SJCRH30 (cell line): Measurements from ENCODE around the gene ACCSL. TPM values are rescaled to one million over a fixed set of nuclear protein-coding genes. Genes with fewer than 3 reads are reported as not detected.

ENCODE experiments used
- DNase-seq, 2 experiments: peaks; one replicate each; pipeline ENCODE4 v3.0.0-alpha.2; 2015 to 2020
- H3K27ac ChIP-seq: fragments of 250-450 bp; sonication (Bioruptor Pico); 2 replicates; pipeline ENCODE4 v1.5.1; 2020; ENCODE audit warnings: mild to moderate bottlenecking, moderate library complexity
- H3K27me3 ChIP-seq: fragments of 250-450 bp; sonication (Bioruptor Pico); 2 replicates; pipeline ENCODE4 v1.5.1; 2020; ENCODE audit warnings: mild to moderate bottlenecking, moderate library complexity
- H3K36me3 ChIP-seq: fragments of 250-450 bp; sonication (Bioruptor Pico); 2 replicates; pipeline ENCODE4 v1.5.1; 2020; ENCODE audit warnings: mild to moderate bottlenecking, moderate library complexity
- H3K4me1 ChIP-seq: fragments of 250-450 bp; sonication (Bioruptor Pico); 2 replicates; pipeline ENCODE4 v1.5.1; 2020; ENCODE audit warnings: mild to moderate bottlenecking, moderate library complexity
- H3K4me3 ChIP-seq: fragments of 250-450 bp; sonication (Bioruptor Pico); 2 replicates; pipeline ENCODE4 v1.5.1; 2020; ENCODE audit warnings: mild to moderate bottlenecking, moderate library complexity
- H3K9me3 ChIP-seq: fragments of 250-450 bp; sonication (Bioruptor Pico); replicated peaks from 2 replicates; pipeline ENCODE4 v1.5.1; 2020; ENCODE audit warnings: mild to moderate bottlenecking, moderate library complexity
- total RNA-seq: library from RNA; depleted of rRNA; stranded (reverse); fragments of >200 nt; shearing (Covaris generic); gene quantifications from 2 replicates; pipeline ENCODE4 v1.2.3, GENCODE V29; 2014

ACCSL gene
- total RNA-seq, 1 experiment from 2014 or later, result not detected

DNA sequence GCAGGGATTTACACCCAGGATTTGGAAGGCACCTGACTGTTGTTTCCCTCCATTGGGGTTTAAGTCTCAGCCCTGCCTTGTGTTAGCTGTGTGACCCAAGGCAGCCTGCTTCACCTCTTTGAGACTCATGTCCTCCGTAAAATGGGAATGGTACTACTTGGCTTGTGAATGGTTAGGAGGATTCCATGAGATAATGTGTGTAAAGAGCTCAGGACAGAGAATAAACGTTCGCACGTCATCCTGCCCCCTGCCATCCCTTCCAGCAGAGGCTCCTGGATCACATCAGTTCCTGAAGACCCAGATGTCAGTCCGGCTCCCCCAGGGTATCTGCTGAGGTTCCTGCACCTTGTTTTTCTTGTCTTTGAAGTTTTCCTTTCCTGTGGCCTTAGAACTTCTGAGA is 16.8 kb upstream of the ACCSL start:
- Histone ChIP-seq H3K27ac (no peak overlapping the region), H3K9me3 (no peaks in the 10 kb centered on the region), H3K4me3 (no peak overlapping the region), H3K27me3 (0 out of 2 replicates have a peak, but pooled peaks cover 3% of the 10 kb centered on the region), H3K4me1 (peaks cover 4% of the 10 kb centered on the region; the same call in 1 of the 2 replicates), H3K36me3 (no peaks in the 10 kb centered on the region)
- DNase-seq, result no peak

DNA sequence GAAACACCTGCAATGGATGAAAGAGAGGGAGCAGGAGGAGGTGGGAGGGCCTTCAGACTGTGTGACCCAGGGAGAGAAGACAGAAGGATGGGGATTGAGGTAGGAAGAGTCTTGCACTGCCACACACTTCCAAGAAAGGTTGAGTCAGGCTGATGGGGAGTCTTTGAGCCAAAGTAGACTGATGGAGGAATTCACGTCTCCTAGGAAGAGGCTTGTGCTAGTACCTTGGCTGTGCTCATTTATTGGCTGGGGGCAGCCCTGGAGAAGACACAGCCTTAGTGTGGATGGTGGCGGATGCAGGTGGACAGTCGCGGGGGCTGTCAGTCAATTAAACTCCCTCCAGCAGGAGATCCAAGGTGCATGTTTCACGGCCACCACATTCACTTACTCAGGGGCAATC is 16.2 kb upstream of the ACCSL start:
- no peak for DNase-seq
- Histone ChIP-seq H3K27ac (no peak overlapping the region), H3K9me3 (no peaks in the 10 kb centered on the region)

DNA sequence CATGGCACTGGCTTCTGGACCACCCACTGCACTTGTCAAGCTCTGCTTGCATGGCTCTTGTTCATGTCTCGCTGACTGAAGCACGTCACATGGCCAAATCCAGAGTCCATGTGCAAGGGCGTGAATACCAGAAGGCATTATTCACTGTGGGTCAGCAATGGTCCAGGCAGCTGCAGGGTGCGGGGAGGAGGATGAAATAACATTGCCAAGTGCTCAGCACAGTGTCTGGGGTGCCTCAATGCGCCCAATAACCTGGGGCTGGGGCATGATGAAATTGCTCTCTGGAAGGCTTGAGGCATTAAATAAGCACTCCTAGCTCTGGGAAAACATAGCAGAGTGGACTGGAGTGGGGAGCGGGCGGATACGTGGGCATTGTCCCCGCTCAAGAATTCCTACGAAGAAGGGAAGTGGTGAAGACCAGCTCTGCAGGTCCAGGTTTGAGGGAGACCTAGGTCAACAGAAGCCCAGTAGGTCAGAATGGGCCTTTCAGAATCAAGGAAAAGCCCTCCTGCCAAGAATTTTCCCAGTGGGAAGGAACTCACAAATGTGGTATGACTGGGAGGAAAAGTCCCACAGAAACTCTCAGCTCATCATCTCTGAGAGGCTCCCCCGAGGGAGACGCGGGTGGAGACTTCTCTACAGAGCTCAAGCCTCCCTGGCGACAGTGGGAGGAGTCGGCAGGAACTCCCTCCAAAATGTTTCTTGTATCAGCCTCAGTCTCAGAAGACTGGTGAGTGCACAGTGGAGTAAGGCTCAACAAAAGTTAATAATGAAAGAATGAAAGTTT is 15.3 kb upstream of the ACCSL start:
- Histone ChIP-seq H3K9me3 (no peaks in the 10 kb centered on the region), H3K4me1 (peaks cover 4% of the 10 kb centered on the region; the same call in 1 of the 2 replicates), H3K27me3 (0 out of 2 replicates have a peak, but pooled peaks cover 3% of the 10 kb centered on the region), H3K4me3 (no peak overlapping the region), H3K36me3 (no peaks in the 10 kb centered on the region), H3K27ac (no peak overlapping the region)
- no peak for DNase-seq

More for the DNA sequence above, 16.2 kb upstream of the ACCSL start:
- Histone ChIP-seq H3K36me3 (no peaks in the 10 kb centered on the region), H3K4me3 (no peak overlapping the region), H3K4me1 (peaks cover 4% of the 10 kb centered on the region; the same call in 1 of the 2 replicates), H3K27me3 (0 out of 2 replicates have a peak, but pooled peaks cover 3% of the 10 kb centered on the region)

DNA sequence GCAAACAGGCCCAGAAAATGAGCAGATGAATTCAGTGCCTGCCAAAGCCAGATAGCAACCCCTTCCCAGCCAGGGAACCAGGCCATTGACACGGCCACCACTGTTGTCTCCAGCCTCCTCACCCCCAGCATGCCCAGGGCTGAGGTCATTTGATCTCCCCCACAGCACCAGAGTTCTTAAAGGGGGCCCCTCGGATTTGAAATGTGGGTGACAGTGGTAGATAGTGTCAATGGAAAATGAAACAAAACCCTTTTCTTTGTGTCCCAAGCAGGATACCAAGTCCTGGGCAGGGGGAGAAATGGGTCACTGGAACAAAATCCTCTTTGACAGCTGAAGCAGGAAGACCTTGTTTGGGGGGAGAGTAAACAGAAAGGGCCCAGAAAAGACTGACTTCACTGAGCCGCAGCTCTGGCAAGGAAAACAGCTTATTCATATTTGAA is 14.3 kb upstream of the ACCSL start:
- no peak overlapping the region for H3K4me3 ChIP-seq
- H3K27me3 ChIP-seq, result 0 out of 2 replicates have a peak, but pooled peaks cover 3% of the 10 kb centered on the region
- no peak overlapping the region for H3K27ac ChIP-seq
- DNase-seq, result no peak
- no peaks in the 10 kb centered on the region for H3K9me3 ChIP-seq
- H3K36me3 ChIP-seq, result no peaks in the 10 kb centered on the region
- peaks cover 4% of the 10 kb centered on the region; the same call in 1 of the 2 replicates for H3K4me1 ChIP-seq

DNA sequence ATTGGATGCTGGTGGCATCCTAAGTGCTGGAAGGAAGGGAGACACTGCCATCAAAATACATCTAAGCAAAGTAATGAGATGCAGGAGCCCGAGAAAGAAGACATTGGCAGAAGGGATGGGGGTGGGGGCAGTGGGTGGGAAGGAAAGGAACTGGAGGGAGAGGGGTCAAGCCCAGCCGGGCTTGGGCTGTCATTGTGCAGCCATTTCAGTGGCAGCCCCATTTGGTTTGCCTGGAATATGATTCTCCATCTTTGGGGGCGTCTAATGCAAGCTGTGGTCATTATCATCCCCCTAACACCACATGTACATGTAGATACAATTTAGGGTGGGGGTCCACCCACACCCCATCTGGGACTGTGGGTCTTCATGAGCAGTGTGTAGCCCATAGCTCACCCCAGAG is 13.9 kb upstream of the ACCSL start:
- H3K9me3 ChIP-seq, result no peaks in the 10 kb centered on the region
- no peak overlapping the region for H3K27ac ChIP-seq
- DNase-seq, result no peak
- peaks cover 4% of the 10 kb centered on the region; the same call in 1 of the 2 replicates for H3K4me1 ChIP-seq
- H3K36me3 ChIP-seq, result no peaks in the 10 kb centered on the region
- no peak overlapping the region for H3K4me3 ChIP-seq
- H3K27me3 ChIP-seq, result 0 out of 2 replicates have a peak, but pooled peaks cover 3% of the 10 kb centered on the region

DNA sequence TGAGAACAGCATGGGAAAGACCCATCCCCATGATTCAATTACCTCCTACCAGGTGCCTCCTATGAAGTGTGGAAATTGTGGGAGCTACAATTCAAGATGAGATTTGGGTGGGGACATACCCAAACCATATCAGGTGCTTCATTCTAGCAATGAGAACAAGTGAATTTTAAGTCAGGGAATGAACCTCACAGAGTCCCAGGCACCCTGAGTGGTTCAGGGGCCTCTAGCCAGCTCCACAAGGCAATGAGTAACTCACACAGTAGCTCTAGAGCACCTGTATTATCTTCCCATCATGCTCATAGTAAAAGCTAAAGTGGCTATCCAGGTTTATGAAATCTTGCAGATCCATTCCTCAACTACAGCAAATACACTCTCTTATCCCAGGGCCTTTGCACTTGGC is 13.1 kb upstream of the ACCSL start:
- Histone ChIP-seq H3K9me3 (no peaks in the 10 kb centered on the region), H3K36me3 (no peaks in the 10 kb centered on the region), H3K27ac (no peak overlapping the region), H3K27me3 (0 out of 2 replicates have a peak, but pooled peaks cover 3% of the 10 kb centered on the region), H3K4me1 (peaks cover 4% of the 10 kb centered on the region; the same call in 1 of the 2 replicates), H3K4me3 (no peak overlapping the region)
- DNase-seq, result no peak

DNA sequence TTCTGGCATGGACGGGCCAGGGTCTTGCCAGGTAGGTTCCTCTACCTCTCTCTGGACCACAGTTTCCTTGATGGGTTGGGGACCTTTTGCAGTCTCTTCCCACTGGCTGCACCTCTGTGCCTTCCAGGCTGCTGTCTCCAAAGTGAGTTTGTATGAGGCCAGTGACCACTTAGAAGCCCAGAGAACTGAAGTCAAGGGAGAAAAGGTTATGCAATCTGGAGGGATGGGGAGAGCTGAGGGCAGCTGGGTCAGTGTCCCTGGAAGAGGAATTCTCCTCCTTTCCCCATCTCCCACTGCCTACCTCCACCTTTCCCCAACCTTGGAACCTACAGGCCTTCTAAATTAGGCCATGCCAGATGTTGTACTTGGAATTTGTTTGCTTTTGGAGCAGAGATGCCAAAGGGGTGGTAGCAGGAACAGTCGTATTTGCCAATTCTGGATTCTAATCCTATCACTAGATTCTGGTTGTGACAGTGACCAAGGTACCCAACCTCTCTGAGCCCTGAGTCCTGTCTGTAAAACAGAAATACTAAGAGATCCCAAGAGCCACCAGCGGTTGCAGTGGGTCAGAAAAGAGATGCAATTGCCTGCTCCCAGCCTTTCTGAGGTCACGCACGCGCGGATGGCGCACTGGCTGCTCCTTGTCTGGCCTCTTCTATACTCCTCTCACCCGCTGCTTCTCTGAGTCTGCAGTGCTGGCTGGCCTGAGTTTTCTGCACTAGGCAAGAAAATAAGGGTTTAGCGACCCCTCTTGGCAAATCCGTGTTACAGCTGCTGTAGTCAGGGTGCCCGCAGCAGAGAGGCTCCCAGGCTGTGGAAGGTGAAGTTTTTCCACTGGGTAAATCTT is 10.7 kb upstream of the ACCSL start:
- H3K27me3 ChIP-seq, result 0 out of 2 replicates have a peak, but pooled peaks cover 3% of the 10 kb centered on the region
- no peak overlapping the region for H3K27ac ChIP-seq
- no peak overlapping the region for H3K4me3 ChIP-seq
- peaks cover 9% of the 10 kb centered on the region for H3K9me3 ChIP-seq
- no peaks in the 10 kb centered on the region for H3K36me3 ChIP-seq
- peak; percentile 82 to 88 for DNase-seq
- no peaks in the 10 kb centered on the region for H3K4me1 ChIP-seq

DNA sequence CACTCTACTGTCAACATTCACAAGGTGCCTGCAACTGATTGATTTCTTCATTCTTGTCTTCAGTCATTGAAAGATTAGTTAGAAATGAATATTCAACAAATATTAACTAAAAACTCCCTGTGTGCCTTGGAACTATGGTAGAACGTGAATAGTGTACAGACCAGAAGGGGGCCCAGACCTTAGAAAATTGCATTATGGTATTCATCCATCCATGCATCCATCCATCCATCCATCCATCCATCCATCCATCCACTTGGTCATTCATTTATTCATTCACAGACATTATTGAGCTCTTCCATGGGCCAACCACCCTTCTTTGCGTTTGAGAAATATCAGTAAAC is 10.2 kb upstream of the ACCSL start:
- DNase-seq, result no peak
- no peak overlapping the region for H3K4me3 ChIP-seq
- H3K27ac ChIP-seq, result no peak overlapping the region
- H3K4me1 ChIP-seq, result no peaks in the 10 kb centered on the region
- 0 out of 2 replicates have a peak, but pooled peaks cover 3% of the 10 kb centered on the region for H3K27me3 ChIP-seq
- H3K36me3 ChIP-seq, result no peaks in the 10 kb centered on the region
- H3K9me3 ChIP-seq, result peaks cover 9% of the 10 kb centered on the region

DNA sequence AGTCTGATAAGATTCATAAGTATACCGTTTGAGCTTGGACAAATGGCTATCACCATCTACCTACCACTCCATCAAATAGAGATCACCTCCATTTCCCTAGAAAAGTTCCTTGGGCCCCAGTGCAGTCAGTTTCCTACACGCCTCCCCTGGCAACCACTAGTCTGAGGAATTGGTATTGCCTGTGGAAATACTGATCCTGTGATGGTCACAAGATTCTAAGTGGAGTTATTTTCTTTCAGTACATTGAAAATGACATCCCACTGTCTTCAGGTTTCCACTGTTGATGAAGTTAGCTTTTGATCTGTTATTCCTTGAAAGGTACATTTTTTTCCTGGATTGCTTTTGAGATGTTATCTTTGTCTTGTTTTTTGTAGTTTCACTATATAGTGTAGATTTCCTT is 4.6 kb upstream of the ACCSL start:
- Histone ChIP-seq H3K27me3 (peaks cover 3% of the 10 kb centered on the region; the same call in 1 of the 2 replicates), H3K27ac (no peak overlapping the region), H3K4me1 (peaks cover 5% of the 10 kb centered on the region), H3K9me3 (peaks cover 9% of the 10 kb centered on the region), H3K36me3 (no peaks in the 10 kb centered on the region), H3K4me3 (no peak overlapping the region)
- DNase-seq, result no peak

DNA sequence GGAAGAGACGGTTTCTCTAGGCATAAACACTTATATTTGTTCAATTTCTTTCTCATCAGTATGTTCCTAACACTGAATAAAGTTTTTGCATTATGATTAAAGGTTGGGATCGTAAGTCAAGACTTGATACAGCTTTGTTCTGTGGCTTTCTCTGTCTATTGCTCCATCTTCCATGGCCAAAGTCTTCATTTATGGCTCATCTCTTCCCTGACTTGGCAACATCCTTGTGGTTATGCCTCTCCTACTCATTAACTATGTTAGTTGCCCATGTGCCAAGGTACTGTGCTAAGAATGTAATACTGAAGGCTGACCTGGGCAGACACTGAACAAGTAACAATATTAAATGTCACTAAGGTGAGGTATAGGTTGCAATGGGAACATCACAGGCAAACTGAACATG is 1.6 kb upstream of the ACCSL start:
- Histone ChIP-seq H3K36me3 (no peaks in the 10 kb centered on the region), H3K27ac (no peak overlapping the region), H3K4me1 (peaks cover 5% of the 10 kb centered on the region), H3K4me3 (no peak overlapping the region), H3K27me3 (peaks cover 3% of the 10 kb centered on the region; the same call in 1 of the 2 replicates), H3K9me3 (peaks cover 4% of the 10 kb centered on the region)
- DNase-seq, result no peak

DNA sequence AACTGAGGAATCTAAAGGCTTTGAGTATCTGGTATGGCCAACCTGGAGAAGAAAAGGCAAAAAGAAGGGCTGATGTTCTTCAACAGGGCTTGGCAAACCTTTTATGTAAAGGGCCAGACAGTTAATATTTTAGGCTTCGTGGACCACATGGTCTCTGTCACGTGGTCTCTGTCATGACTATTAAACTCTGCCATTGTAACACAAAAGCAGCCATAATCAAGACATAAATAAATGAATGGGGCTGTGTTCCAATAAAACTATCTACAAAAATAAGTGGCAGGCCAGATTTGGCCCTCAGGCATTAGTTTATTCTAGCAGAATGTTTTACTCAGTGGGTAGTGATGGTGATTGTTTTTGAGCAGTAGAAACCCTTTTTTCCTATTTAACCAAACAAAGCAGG is 483 bp upstream of the ACCSL start:
- H3K27me3 ChIP-seq, result peaks cover 3% of the 10 kb centered on the region; the same call in 1 of the 2 replicates
- peaks cover 5% of the 10 kb centered on the region for H3K4me1 ChIP-seq
- no peak for DNase-seq
- no peaks in the 10 kb centered on the region for H3K36me3 ChIP-seq
- no peak overlapping the region for H3K27ac ChIP-seq
- H3K4me3 ChIP-seq, result no peak overlapping the region
- H3K9me3 ChIP-seq, result no peaks in the 10 kb centered on the region

DNA sequence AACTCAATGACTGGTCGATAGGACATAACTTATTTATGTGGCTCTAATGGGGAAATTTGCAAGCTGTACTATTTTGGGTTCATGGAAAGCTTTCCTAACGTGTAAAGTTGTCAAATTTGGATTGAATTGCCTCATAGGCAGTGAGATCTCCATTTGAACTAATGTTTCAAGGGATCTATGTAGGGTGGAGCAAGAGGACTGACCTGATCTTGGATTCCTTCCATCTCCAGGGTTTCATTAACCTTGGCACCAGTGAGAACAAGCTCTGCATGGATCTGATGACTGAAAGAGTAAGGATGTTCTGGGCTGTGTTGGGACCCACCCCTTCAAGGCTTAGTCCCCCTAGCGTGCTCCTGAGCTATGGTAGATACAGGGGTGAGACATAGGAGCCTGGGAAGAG is 2.1 kb downstream of the ACCSL start:
- DNase-seq, result no peak

DNA sequence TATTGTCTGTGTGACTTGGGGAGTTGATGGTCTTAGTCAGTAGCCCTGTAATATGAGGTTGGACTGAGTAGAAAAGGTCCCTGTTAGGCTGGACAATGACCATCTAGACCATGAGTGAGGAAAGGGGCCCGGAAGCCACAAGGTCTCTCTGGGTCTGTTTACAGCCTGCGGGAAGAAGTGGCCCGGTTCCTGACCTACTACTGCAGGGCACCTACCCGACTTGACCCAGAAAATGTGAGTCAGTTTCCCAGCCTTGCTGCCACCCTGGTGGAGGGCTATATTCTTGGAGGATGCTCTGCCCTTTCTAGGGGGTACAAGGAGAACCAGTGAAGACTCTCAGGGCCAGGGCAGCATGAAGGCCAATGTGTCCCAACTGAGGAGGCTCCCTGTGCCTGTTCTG is 3.4 kb downstream of the ACCSL start:
- H3K4me3 ChIP-seq, result no peak overlapping the region
- no peaks in the 10 kb centered on the region for H3K36me3 ChIP-seq
- H3K4me1 ChIP-seq, result peaks cover 5% of the 10 kb centered on the region
- DNase-seq, result no peak
- no peak overlapping the region for H3K27ac ChIP-seq
- H3K9me3 ChIP-seq, result no peaks in the 10 kb centered on the region
- H3K27me3 ChIP-seq, result peaks cover 2% of the 10 kb centered on the region; the same call in 1 of the 2 replicates

More for the DNA sequence above, 2.1 kb downstream of the ACCSL start:
- no peak overlapping the region for H3K27ac ChIP-seq
- no peak overlapping the region for H3K4me3 ChIP-seq
- no peaks in the 10 kb centered on the region for H3K36me3 ChIP-seq
- no peaks in the 10 kb centered on the region for H3K9me3 ChIP-seq
- H3K27me3 ChIP-seq, result peaks cover 3% of the 10 kb centered on the region; the same call in 1 of the 2 replicates
- H3K4me1 ChIP-seq, result peaks cover 5% of the 10 kb centered on the region

DNA sequence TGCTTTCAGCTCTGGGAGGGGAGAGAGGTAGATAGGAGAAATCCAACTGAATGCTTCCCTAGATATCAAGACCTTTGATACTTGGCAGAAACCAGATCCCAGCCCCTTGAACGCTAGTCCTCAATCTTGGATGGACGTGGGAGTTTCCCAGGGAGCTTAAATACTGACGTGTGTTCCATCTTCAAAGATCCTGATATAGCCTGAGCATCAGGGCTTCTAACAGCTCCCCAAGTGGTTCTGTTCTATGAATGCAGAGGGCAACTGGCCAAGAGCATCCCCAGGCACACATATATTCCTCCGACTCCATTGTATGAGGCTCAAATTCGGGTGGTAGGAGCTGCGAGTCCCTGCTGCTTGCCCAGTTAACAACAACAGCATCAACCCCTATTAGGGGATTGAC is 9.6 kb downstream of the ACCSL start:
- H3K36me3 ChIP-seq, result no peaks in the 10 kb centered on the region
- H3K9me3 ChIP-seq, result no peaks in the 10 kb centered on the region
- no peak for DNase-seq
- no peak overlapping the region for H3K27ac ChIP-seq
- H3K27me3 ChIP-seq, result no peaks in the 10 kb centered on the region; the same call in none of the 2 replicates
- H3K4me1 ChIP-seq, result no peaks in the 10 kb centered on the region
- no peak overlapping the region for H3K4me3 ChIP-seq

DNA sequence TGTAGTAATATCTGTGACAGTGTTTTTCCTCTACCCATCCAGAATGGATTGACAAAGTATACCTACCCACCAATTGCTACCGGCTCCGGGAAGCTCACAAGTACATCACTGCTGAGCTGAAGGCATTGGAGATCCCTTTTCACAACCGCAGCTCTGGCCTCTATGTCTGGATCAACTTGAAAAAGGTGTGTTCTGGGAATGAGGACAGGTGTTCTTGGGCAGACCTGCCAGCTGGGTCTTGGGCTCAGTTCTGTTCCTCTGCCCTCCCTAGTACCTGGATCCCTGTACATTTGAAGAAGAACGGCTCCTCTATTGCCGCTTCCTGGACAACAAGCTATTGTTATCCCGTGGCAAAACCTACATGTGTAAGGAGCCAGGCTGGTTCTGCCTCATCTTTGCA is 10.5 kb downstream of the ACCSL start:
- H3K36me3 ChIP-seq, result no peaks in the 10 kb centered on the region
- no peaks in the 10 kb centered on the region for H3K9me3 ChIP-seq
- H3K4me1 ChIP-seq, result no peaks in the 10 kb centered on the region
- H3K27me3 ChIP-seq, result no peaks in the 10 kb centered on the region; the same call in none of the 2 replicates
- DNase-seq, result no peak
- H3K4me3 ChIP-seq, result no peak overlapping the region
- no peak overlapping the region for H3K27ac ChIP-seq
